HEK293 (cell line): Measurements from ENCODE around the gene CEP89.

Experiments used
- CTCF ChIP-seq: fragments of 450-650 bp; formaldehyde crosslinking; IDR thresholded peaks from 2 replicates; pipeline ENCODE4 v1.5.1; 2016; ENCODE audit warnings: missing biosample characterization, missing genetic modification characterization
- MYNN ChIP-seq: fragments of 450-650 bp; formaldehyde crosslinking; IDR thresholded peaks from 2 replicates; pipeline ENCODE4 v1.5.1; 2016; ENCODE audit warnings: missing biosample characterization, missing genetic modification characterization, borderline replicate concordance
- PBX3 ChIP-seq: sonication (generic); formaldehyde crosslinking; IDR thresholded peaks from 2 replicates; pipeline ENCODE4 v1.8.1; 2022; ENCODE audit warnings: mild to moderate bottlenecking, moderate library complexity, missing genetic modification reagents
- REST ChIP-seq: fragments of 450-650 bp; formaldehyde crosslinking; IDR thresholded peaks from 2 replicates; pipeline ENCODE4 v1.5.1; 2016; ENCODE audit warnings: missing biosample characterization, missing genetic modification characterization
- ZBTB11 ChIP-seq: fragments of 450-650 bp; formaldehyde crosslinking; conservative IDR thresholded peaks from 2 replicates; pipeline ENCODE4 v1.5.1; 2016; ENCODE audit warnings: low read depth, missing biosample characterization, missing genetic modification characterization
- ZBTB7A ChIP-seq: fragments of 450-650 bp; formaldehyde crosslinking; IDR thresholded peaks from 2 replicates; pipeline ENCODE4 v1.5.1; 2016; ENCODE audit warnings: low read depth, missing biosample characterization, missing genetic modification characterization
- ZNF239 ChIP-seq: fragments of 450-650 bp; formaldehyde crosslinking; IDR thresholded peaks from 2 replicates; pipeline ENCODE4 v1.5.1; 2016; ENCODE audit warnings: missing biosample characterization, missing genetic modification characterization
- ZNF416 ChIP-seq: fragments of 450-650 bp; formaldehyde crosslinking; IDR thresholded peaks from 2 replicates; pipeline ENCODE4 v1.5.1; 2016; ENCODE audit warnings: missing biosample characterization, missing genetic modification characterization
- ZSCAN5A ChIP-seq: fragments of 450-650 bp; formaldehyde crosslinking; IDR thresholded peaks from 2 replicates; pipeline ENCODE4 v1.5.1; 2016; ENCODE audit warnings: missing biosample characterization, missing genetic modification characterization

GRCh38 chr19:32869966-32870573 is 101.7 kb downstream of the CEP89 start:
- TF ChIP-seq ZNF239 (tag by site-specific recombination): no peak
- no peak for TF ChIP-seq CTCF (tag by site-specific recombination)
- TF ChIP-seq ZSCAN5A (tag by site-specific recombination): no peak
- TF ChIP-seq REST: no peak
- no peak for TF ChIP-seq PBX3 (CRISPR knock-in tag)
- no peak for TF ChIP-seq ZBTB7A (tag by site-specific recombination)
- TF ChIP-seq ZBTB11 (tag by site-specific recombination): no peak
- no peak for TF ChIP-seq MYNN (tag by site-specific recombination)
- no peak for TF ChIP-seq ZNF416 (tag by site-specific recombination)
